D721Med (cell line): ENCODE measurements around the gene CTNNB1.

Source experiments
- DNase-seq: peaks from one replicate; pipeline ENCODE4 v3.0.0; 2011; ENCODE audit warnings: low spot score; ENCODE audit not compliant: insufficient read length
- FAIRE-seq: peaks from 2 replicates; lab custom pipeline; 2011; peaks lifted over from hg19 to GRCh38; lab: Jason Lieb, UNC
- CTCF ChIP-seq: IDR thresholded peaks from 2 replicates; pipeline ENCODE4 v1.5.1; 2012; ENCODE audit warnings: mild to moderate bottlenecking, control low read depth; ENCODE audit not compliant: insufficient read depth; ENCODE audit errors: missing control alignments

The CTNNB1 gene

GRCh38 chr3:41216993-41217392, 17.7 kb downstream of the CTNNB1 start:
- DNase-seq (no peak), FAIRE-seq (no peak)
- no peak for TF ChIP-seq CTCF

- TF ChIP-seq CTCF: no peak
Observed at GRCh38 chr3:41219424-41219823, 20.1 kb downstream of the CTNNB1 start.

GRCh38 chr3:41220906-41221677, 21.8 kb downstream of the CTNNB1 start:
- no peak for TF ChIP-seq CTCF
- DNase-seq: no peak
- FAIRE-seq: no peak

More at GRCh38 chr3:41219424-41219823, 20.1 kb downstream of the CTNNB1 start:
- DNase-seq (no peak), FAIRE-seq (no peak)

GRCh38 chr3:41222012-41222411, 22.7 kb downstream of the CTNNB1 start:
- no peak for FAIRE-seq

GRCh38 chr3:41222501-41222900, 23.2 kb downstream of the CTNNB1 start:
- TF ChIP-seq CTCF: no peak
- FAIRE-seq: no peak

More at GRCh38 chr3:41222012-41222411, 22.7 kb downstream of the CTNNB1 start:
- no peak for TF ChIP-seq CTCF
- no peak for DNase-seq

GRCh38 chr3:41223078-41223477, 23.8 kb downstream of the CTNNB1 start:
- no peak for FAIRE-seq
- DNase-seq: no peak
- TF ChIP-seq CTCF: no peak

More at GRCh38 chr3:41222501-41222900, 23.2 kb downstream of the CTNNB1 start:
- DNase-seq: no peak

GRCh38 chr3:41223691-41224090, 24.4 kb downstream of the CTNNB1 start:
- no peak for TF ChIP-seq CTCF
- FAIRE-seq: no peak

More at GRCh38 chr3:41223691-41224090, 24.4 kb downstream of the CTNNB1 start:
- no peak for DNase-seq
